Stimulated activated CD4-positive, alpha-beta T cell treated with anti-CD3 and anti-CD28 coated beads, TNF-alpha, amount 100 ng/mL, for 1 hour (primary cell): ENCODE data around the gene CRAT.

Experiments used
- DNase-seq, 3 donors: peaks; one replicate each; pipeline ENCODE4 v3.0.0-alpha.2; 2020; ENCODE audit warnings: low read depth in 3 of 3, low spot score in 1 of 3

Gene CRAT

GRCh38 chr9:129111528-129112151, 1.0 kb upstream of the CRAT start:
- DNase-seq, result no peak

GRCh38 chr9:129109952-129110739, 447 bp downstream of the CRAT start:
- DNase-seq, result no peak

- DNase-seq, result no peak
These were observed 1.1 kb downstream of the CRAT start for GRCh38 chr9:129109537-129109903.

GRCh38 chr9:129108805-129109536, 1.6 kb downstream of the CRAT start:
- no peak for DNase-seq

GRCh38 chr9:129108083-129108804, 2.3 kb downstream of the CRAT start:
- no peak for DNase-seq

GRCh38 chr9:129107651-129108050, 2.9 kb downstream of the CRAT start:
- DNase-seq, result no peak

GRCh38 chr9:129105857-129106694, 4.5 kb downstream of the CRAT start:
- no peak for DNase-seq

- no peak for DNase-seq
These were observed 6.5 kb downstream of the CRAT start for GRCh38 chr9:129104051-129104450.

GRCh38 chr9:129103595-129103965, 7.0 kb downstream of the CRAT start:
- DNase-seq, result no peak

GRCh38 chr9:129102791-129103594, 7.6 kb downstream of the CRAT start:
- no peak for DNase-seq

GRCh38 chr9:129102095-129102525, 8.5 kb downstream of the CRAT start:
- DNase-seq, result no peak

GRCh38 chr9:129101279-129101678, 9.3 kb downstream of the CRAT start:
- DNase-seq, result no peak

GRCh38 chr9:129100383-129101169, 10.0 kb downstream of the CRAT start:
- no peak for DNase-seq

GRCh38 chr9:129098328-129098727, 12.3 kb downstream of the CRAT start:
- DNase-seq, result no peak

GRCh38 chr9:129097671-129098306, 12.8 kb downstream of the CRAT start:
- no peak for DNase-seq

GRCh38 chr9:129095908-129096307, 14.7 kb downstream of the CRAT start:
- DNase-seq, result no peak

- no peak for DNase-seq
These were observed 15.4 kb downstream of the CRAT start for GRCh38 chr9:129095170-129095667.
